ENCODE results near the gene FRMD8. TPM values are rescaled to one million over a fixed set of nuclear protein-coding genes. Genes with fewer than 3 reads are reported as not detected.

The FRMD8 gene
- total and polyA plus RNA-seq, 9 of the 15 experiments (the other 6 are each of a cell fraction or from before 2014, with no cell fraction given), result 4.5 to 54.5 (median 15.8) TPM

GRCh38 chr11:65424205-65425104 is 38.0 kb downstream of the FRMD8 start (continued):
- TF ChIP-seq HMBOX1 (IDR thresholded peaks at IDR 0.05), result no peak
- no peak for TF ChIP-seq FOXJ2 (tag; IDR thresholded peaks at IDR 0.05)
- peak; percentile 54; the same call in 1 of the 2 replicates for TF ChIP-seq ZNF41 (CRISPR knock-in tag; conservative IDR thresholded peaks at IDR 0.05)
- TF ChIP-seq, protein P1, sequence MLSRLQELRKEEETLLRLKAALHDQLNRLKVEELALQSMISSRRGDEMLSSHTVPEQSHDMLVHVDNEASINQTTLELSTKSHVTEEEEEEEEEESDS (CRISPR knock-in tag; IDR thresholded peaks at IDR 0.05), result no peak
- peak; percentile 16; the same call in 1 of the 2 replicates for TF ChIP-seq ZSCAN29 (IDR thresholded peaks at IDR 0.05)
- TF ChIP-seq ZBTB8A (IDR thresholded peaks at IDR 0.05; ENCODE audit: partially characterized antibody), result no peak
- TF ChIP-seq PRPF4 (IDR thresholded peaks at IDR 0.05; ENCODE audit: insufficient read depth, low read depth, low read length, poor library complexity, severe bottlenecking), result no peak
- TF ChIP-seq ARID1B (IDR thresholded peaks at IDR 0.05), result no peak
- no peak for TF ChIP-seq CHAMP1 (IDR thresholded peaks at IDR 0.05)
- TF ChIP-seq CBFA2T3 (IDR thresholded peaks at IDR 0.05), result no peak; the same call in 1 of the 2 replicates
- TF ChIP-seq SNIP1 (IDR thresholded peaks at IDR 0.05; ENCODE audit: low read depth), result no peak
- no peak for TF ChIP-seq BRCA1 (IDR thresholded peaks at IDR 0.05)
- no peak for TF ChIP-seq BRCA1 (CRISPR knock-in tag; IDR thresholded peaks at IDR 0.05)
- TF ChIP-seq ZNF445 (CRISPR knock-in tag; IDR thresholded peaks at IDR 0.05; ENCODE audit: low read depth), result no peak
- no peak for TF ChIP-seq CHD4 (IDR thresholded peaks at IDR 0.05; ENCODE audit: insufficient read depth, insufficient replicate concordance, low read depth, low read length, poor library complexity, severe bottlenecking)
- TF ChIP-seq CREB1 (IDR thresholded peaks at IDR 0.05), result peak; percentile 34
- TF ChIP-seq CREB1 (CRISPR knock-in tag; IDR thresholded peaks at IDR 0.05), result no peak; the same call in 1 of the 2 replicates
- peak; percentile 9; the same call in 1 of the 2 replicates for TF ChIP-seq SP1 (CRISPR knock-in tag; IDR thresholded peaks at IDR 0.05)
- no peak for TF ChIP-seq CC2D1A (IDR thresholded peaks at IDR 0.05)
- TF ChIP-seq CREB5 (CRISPR knock-in tag; IDR thresholded peaks at IDR 0.05), result peak; percentile 62
- peak; percentile 86; the same call in 1 of the 2 replicates for TF ChIP-seq ZNF224 (CRISPR knock-in tag; IDR thresholded peaks at IDR 0.05)
- TF ChIP-seq, protein P2, sequence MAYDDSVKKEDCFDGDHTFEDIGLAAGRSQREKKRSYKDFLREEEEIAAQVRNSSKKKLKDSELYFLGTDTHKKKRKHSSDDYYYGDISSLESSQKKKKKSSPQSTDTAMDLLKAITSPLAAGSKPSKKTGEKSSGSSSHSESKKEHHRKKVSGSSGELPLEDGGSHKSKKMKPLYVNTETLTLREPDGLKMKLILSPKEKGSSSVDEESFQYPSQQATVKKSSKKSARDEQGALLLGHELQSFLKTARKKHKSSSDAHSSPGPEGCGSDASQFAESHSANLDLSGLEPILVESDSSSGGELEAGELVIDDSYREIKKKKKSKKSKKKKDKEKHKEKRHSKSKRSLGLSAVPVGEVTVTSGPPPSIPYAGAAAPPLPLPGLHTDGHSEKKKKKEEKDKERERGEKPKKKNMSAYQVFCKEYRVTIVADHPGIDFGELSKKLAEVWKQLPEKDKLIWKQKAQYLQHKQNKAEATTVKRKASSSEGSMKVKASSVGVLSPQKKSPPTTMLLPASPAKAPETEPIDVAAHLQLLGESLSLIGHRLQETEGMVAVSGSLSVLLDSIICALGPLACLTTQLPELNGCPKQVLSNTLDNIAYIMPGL (CRISPR knock-in tag; IDR thresholded peaks at IDR 0.05), result no peak
- no peak for TF ChIP-seq RB1 (IDR thresholded peaks at IDR 0.05; ENCODE audit: low read depth)

Measured in K562 (cell line).